A172 (cell line): ENCODE results near the gene AGAP1. TPM values are rescaled to one million over a fixed set of nuclear protein-coding genes. Genes with fewer than 3 reads are reported as not detected.

ENCODE experiments used
- DNase-seq: peaks from one replicate; pipeline ENCODE4 v3.0.0-alpha.2; 2015; ENCODE audit warnings: low spot score
- total RNA-seq: library from RNA; depleted of rRNA; stranded (reverse); fragments of >200 nt; shearing (Covaris generic); gene quantifications from 2 replicates; pipeline ENCODE4 v1.2.3, GENCODE V29; 2014; rRNA removed

AGAP1 gene
- total RNA-seq = 13.9 and 14.7 TPM in 2 replicates

DNA sequence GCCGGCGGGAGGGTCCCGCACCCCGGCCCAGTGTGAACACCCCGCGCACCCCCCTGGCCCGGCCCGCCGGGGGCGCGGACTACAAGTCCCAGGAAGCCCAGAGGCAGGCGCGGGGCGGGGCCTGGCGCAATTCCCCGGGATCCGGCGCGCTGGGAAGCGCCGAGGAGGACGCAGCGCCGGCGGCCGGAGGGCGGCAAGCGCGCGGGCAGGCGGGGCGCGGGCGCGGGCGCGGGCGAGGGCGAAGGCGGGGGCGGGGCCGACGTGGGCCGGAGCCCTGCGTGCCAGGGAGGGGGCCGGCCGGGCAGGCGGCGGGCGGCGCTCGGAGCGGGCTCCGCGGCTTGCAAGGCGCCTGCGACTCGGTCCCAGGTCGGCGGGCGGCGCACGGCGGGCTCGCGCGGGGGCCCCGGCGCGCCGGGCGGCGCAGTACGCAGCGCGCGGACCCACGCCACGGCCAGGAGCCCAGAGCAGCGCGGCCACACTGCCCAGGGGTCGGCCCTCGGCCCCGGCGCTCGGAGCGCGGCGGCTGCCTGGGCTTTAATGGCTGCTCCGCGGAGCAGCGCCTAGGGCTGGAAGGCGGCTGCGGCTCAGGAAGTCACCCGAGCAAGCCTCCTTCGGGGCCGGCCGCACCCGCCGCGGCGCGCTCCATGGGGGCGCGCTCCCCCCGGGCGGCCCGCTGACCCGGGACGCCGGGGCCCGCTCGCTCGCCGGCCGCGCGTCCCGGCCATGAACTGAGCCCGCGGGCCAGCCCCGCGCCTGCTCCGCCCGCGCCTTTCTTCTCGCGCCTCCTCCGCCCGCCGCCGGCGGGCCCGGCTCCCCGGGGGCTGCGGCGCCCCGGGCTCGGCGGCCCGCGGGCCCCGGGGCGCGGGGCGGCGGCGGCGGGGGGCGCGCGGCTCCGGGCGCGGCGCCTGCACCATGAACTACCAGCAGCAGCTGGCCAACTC, at the start of gene AGAP1:
TSS of gene AGAP1 (plus strand) at position 269 of the 941 bp plus-strand sequence.
- DNase-seq = peak; percentile 64

GRCh38 chr2:235444101-235444597, 49.7 kb upstream of the AGAP1 start:
- DNase-seq = peak; percentile 43

DNA sequence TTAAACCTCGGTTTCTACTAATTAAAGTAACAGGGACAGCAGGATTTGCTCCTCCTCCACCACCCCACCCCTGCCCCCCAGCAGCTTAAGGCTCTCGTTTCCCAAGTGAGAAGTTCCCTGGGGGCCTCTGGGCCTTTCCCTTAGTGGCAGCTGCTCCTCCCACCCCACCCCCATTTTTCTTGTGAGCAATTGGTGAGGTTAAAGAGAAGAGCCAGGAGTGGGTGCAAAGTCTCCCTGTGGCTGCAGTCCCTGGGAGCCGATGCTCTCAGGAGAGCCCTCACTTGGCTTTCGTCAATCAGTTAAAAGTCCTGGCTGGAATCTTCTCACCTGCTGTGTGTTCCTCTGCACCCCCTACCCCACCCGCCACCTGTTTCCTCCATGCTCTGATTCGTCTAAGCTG, 48.7 kb upstream of the AGAP1 start:
- no peak for DNase-seq

- no peak for DNase-seq
Observed at GRCh38 chr2:235446082-235446481, 47.8 kb upstream of the AGAP1 start.

DNA sequence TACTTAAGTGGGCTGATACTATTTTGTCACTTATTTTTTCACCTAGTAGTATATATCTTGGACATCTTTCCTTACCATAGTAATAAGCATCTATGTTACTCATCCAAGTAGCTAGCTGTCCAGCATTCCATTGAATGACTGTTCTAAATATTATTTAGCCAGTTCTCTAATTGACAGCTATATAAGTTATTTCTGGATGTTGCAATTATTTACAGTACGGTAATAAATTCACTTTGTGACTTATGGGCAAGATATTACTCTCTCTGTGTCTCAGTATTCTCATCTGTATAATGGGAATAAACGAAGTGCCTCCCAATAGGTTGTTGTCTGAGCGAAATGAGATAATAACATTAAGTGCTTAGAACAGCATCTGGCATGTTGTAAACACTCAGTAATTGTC, 46.6 kb upstream of the AGAP1 start:
- DNase-seq = no peak

- no peak for DNase-seq
Observed at GRCh38 chr2:235449568-235449967, 44.3 kb upstream of the AGAP1 start.

- no peak for DNase-seq
Observed at GRCh38 chr2:235453605-235454151, 40.2 kb upstream of the AGAP1 start.

GRCh38 chr2:235458839-235459273, 35.0 kb upstream of the AGAP1 start:
- DNase-seq = peak; percentile 70

DNA sequence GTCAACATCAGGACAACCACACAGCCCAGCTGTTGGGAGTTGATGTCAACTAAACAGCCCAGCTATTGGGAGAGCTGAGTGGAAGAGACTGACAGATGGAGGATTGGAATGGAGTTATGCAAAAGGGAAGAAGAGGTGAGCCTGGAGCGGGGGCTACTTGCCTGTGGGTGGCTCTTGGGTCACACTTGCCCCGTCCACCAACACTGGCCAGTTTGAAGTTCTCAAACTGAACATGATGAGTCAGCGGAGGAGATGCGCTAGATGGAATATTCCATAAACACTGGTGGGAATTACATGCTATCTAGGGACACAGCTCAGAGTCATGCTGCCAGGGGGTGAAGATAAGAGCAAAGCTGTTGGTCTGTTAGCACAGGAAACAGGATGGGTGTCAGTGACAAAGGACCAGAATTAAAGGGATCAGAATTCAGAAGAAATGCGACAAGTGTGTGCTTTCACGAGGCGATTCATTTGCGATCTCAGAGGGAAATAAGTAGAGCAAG, 33.2 kb upstream of the AGAP1 start:
- DNase-seq = no peak

DNA sequence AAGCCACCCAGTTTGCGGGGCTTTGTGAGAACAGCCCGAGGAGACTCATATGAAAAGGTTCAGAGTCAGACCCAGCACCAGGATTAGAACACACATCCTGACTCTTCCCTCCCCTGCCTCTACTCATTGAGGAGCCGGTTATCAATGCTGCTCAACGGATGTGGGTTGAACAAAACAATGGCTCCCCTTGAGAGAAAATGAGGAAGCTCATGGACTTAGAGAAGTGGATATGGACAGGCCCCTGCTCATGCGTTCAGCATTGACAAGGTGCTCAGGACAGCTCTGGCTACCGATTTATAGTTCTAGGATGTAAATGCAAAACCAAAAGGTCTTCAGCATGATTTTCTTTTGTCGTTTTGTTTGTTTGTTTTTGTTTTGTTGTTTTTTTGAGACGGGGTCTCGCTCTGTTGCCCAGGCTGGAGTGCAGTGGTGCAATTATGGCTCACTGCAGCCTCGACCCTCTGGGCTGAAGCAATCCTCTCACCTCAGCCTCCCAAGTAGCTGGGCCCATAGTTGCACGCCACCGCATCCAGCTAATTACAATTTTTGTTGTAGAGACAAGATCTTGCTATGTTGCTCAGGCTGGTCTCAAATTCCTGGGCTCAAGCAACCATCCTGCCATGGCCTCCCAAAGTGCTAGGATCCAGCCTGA, 32.0 kb upstream of the AGAP1 start:
- DNase-seq = no peak

- DNase-seq = no peak
Observed at GRCh38 chr2:235462415-235462790, 31.4 kb upstream of the AGAP1 start.

GRCh38 chr2:235463893-235464292, 29.9 kb upstream of the AGAP1 start:
- DNase-seq = no peak

DNA sequence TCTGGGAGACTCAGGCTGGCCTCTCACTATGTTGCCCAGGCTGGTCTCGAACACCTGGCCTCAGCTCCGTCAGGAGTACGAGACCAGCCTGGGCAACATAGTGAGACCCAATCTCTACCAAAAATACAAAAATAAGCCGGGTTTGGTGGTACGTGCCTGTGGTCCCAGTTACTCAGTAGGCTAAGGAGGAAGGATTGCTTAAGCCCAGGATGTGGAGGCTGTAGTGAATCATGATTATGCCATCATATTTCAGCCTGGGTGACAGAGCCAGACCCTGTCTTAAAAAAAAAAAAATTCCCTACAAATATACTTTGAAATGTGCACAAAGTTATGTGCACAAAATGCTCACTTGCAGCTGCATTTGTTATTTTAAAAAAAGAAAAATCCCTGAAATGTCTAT, 26.3 kb upstream of the AGAP1 start:
- no peak for DNase-seq

DNA sequence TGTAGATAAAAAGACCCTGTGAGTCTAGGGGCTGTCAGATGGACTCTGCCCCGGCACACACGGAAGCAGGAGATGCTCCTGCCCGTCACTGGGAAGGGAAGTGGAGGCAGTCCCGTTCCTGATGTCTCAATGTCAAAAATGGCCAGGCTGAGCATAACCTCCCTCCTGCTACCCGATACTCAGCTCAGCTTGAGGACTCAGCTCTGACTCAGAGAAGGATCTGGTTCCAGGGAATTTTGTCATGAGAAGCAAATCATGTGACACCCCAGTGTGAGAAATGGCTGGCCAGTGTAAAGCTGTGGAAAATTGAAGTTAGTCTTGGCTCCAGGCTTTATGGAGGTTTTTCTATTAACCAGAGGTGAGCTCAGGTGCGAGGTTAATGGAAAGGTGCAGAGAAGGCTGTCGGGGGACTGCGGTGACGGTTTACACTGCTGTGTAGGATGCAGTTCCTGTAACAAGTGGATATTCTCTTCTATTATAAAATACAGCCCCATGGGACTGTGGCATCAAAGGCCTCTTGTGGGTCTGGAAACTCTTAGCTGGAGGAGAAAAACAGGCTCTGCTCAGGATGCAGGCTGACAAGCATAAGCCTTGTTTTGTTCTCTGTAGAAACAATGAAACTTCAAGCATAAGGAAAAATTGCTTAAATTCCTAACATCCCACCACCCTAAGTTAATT, 24.7 kb upstream of the AGAP1 start:
- peak; percentile 85 for DNase-seq

- DNase-seq = no peak
Observed at GRCh38 chr2:235471186-235471747, 22.6 kb upstream of the AGAP1 start.

- no peak for DNase-seq
Observed at GRCh38 chr2:235472443-235472842, 21.4 kb upstream of the AGAP1 start.

DNA sequence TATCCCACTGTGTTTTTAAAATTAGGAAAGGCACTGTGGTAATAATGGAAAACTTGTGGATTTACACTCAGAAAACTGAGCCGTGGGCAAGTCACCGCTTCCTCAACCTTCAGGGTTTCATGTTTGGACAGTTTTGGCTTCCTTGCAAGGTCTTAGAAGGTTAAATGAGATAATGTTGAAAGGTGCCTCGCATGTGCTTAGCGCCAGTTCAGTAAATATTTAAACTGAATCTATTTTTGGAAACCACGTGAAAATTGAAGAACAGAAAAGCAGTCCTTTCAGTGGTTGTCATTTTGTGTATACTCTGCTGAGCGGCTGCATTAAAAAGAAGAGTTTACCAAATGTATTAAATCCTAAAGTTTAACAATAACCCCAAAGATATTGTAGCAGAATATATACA, 15.2 kb upstream of the AGAP1 start:
- DNase-seq = no peak

DNA sequence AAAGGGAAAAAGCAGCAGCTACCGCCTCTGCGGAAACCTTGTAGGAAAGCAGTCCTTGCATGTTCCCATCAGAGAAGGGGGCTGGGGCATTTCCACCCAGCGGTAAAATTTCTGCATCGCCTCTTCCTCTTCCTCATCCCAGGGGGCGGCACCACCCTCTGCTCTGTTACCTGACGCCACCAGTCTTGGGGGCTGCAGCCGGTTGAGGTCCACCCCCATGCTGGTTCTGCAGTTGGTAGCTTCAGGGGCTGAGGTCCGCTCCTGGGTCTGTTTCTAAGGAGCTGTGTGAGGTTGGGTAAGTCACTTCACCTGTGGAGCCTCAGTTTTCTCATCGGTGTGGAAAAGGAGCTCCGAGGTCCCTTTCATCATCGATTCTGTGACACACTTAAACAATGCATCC, 14.2 kb upstream of the AGAP1 start:
- no peak for DNase-seq

DNA sequence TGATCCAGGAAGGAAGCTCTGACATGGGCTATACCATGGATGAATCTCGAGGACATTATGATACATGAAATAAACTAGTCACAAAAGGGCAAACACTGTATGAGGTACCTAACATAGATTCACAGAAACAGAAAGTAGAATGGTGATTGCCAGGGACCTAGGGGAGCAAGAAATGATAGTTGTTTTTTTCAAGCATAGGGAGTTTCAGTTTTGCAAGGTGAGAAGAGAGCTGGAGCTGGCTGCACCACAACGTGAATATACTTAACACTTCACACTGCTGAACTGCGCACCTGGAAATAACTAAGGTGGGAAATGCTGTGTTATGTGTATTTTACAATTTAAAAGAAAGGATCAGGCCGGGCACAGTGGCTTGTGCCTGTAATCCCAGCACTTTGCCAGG, 13.2 kb upstream of the AGAP1 start:
- no peak for DNase-seq

- no peak for DNase-seq
Observed at GRCh38 chr2:235483313-235483712, 10.5 kb upstream of the AGAP1 start.

DNA sequence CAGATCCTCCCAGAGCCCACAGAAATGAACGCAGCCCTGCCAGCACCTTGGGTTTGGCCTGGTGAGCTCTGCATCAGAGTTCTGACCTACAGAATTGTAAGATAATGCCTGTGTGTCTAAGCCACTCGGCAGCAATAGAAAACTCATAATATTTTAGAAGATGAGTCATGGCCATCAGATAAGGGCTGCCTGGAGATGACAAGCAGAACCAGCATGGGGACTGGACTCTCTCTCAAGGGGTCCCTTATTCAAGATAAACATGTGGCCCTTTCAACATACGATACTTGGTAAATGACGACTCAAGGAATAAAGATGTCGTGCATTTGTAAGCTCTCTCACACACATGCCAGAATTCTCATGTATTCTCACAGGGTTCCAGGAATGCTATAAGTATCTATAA, 8.5 kb upstream of the AGAP1 start:
- DNase-seq = no peak
